NCI-H1105 treated with DMSO at 0.1 percent for 48 hours (cell line): ENCODE measurements around the gene LRFN5.
A peak's percentile ranks its signal among the peaks of the same experiment; 100 is the strongest.
"Not testable (repeated sequence)": the region's sequence is repeated elsewhere in the genome, so short reads cannot be mapped to it uniquely, and the experiment has no call there.

Source experiments
- DNase-seq: peaks from one replicate; lab custom pipeline; 2025; lab: John Stamatoyannopoulos, UW

Gene LRFN5

GRCh38 chr14:41606532-41607303, at the start of gene LRFN5:
Gene LRFN5, plus strand, starts transcription at chr14:41606876.
- DNase-seq = peak; percentile 91

- DNase-seq = peak; percentile 98
These were observed 48.2 kb upstream of the LRFN5 start for GRCh38 chr14:41558490-41558889.

DNA sequence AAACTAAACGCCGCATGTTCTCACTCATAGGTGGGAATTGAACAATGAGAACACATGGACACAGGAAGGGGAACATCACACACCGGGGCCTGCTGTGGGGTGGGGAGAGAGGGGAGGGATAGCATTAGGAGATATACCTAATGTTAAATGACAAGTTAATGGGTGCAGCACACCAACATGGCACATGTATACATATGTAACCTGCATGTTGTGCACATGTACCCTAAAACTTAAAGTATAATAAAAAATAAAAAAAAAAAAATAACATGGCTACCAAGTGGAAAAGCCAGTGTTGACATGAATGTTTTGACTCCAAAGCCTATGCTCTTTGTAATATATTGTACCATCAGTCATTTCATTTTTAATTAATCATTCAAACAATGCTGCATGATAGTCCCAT, 39.8 kb upstream of the LRFN5 start:
- not testable (repeated sequence) for DNase-seq

- no peak for DNase-seq
These were observed 37.7 kb upstream of the LRFN5 start for GRCh38 chr14:41568979-41569378.

- peak; percentile 98 for DNase-seq
These were observed 36.1 kb upstream of the LRFN5 start for GRCh38 chr14:41570415-41571155.

DNA sequence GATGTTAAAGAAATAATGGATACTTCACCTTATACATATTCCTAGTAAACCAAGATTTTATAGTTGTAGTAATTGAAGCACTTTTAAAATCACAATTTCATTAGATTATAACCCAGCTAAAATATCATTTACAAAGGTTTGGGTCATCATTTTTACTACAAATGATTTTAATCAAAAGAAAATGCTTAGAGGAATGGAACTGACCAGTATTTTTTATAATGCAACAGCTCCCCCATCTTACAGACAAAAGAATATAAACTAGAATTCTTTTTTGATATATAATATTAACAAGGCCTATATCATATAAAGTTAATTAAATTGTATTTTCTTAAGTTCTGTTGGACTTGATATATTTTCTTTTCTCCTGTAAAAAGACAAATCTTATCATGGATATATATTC, 20.4 kb upstream of the LRFN5 start:
- DNase-seq = peak; percentile 39

DNA sequence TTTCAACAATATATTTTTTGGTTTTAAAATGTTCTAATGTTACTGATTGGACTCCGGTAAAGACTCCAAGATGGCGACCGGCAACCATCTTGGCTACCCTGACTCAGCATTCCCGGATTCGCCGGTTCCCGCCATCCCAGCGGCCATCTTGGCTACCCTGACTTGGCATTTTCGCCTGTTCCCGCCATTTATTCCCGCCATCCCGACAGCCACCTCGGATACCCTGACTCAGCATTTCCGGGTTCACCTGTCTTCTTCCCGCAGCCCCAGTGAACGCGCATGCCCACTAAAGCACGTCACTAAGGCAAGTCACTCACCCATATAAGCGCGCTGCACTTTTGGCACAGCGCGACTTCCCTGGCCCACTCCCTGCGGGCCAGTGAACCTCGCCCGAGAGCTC, 9.0 kb upstream of the LRFN5 start:
- DNase-seq = no peak

GRCh38 chr14:41599805-41600385, 6.8 kb upstream of the LRFN5 start:
- DNase-seq = not testable (repeated sequence)

GRCh38 chr14:41604721-41605531, 1.8 kb upstream of the LRFN5 start:
- peak; percentile 94 for DNase-seq

- DNase-seq = peak; percentile 91
These were observed 960 bp upstream of the LRFN5 start for GRCh38 chr14:41605550-41606281.

- peak; percentile 91 for DNase-seq
These were observed 469 bp upstream of the LRFN5 start for GRCh38 chr14:41606282-41606531.

DNA sequence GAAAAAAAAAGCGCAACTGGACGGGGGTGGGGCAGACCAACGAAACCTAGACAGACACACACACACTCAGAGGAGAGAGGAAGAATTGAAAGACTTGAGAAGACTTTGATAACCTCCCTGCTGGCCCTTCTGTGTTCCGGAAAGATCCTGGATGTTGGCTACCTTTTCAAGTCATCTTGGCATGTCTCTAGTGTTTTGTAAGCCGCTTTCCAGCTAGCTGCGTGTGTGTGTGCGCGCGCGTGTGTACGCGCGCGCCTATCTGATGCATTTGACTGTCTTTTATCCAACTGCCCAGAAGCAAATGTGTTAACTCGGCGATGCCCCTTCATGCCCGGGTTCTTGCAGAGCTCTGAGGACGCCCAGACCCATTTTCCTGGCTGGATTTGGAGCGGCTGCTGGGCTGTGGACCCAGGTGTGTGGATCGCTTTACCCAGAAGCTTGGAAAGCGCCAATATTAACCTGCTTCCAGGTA, 664 bp downstream of the LRFN5 start:
- peak; percentile 83 for DNase-seq

GRCh38 chr14:41607966-41608663, 1.4 kb downstream of the LRFN5 start:
- peak; percentile 79 for DNase-seq

- peak; percentile 83 for DNase-seq
These were observed 2.2 kb downstream of the LRFN5 start for GRCh38 chr14:41608681-41609390.

GRCh38 chr14:41609704-41610183, 3.1 kb downstream of the LRFN5 start:
- DNase-seq = peak; percentile 95

- no peak for DNase-seq
These were observed 8.4 kb downstream of the LRFN5 start for GRCh38 chr14:41615011-41615595.

GRCh38 chr14:41623736-41624135, 17.1 kb downstream of the LRFN5 start:
- DNase-seq = no peak

- no peak for DNase-seq
These were observed 23.2 kb downstream of the LRFN5 start for GRCh38 chr14:41629876-41630275.

DNA sequence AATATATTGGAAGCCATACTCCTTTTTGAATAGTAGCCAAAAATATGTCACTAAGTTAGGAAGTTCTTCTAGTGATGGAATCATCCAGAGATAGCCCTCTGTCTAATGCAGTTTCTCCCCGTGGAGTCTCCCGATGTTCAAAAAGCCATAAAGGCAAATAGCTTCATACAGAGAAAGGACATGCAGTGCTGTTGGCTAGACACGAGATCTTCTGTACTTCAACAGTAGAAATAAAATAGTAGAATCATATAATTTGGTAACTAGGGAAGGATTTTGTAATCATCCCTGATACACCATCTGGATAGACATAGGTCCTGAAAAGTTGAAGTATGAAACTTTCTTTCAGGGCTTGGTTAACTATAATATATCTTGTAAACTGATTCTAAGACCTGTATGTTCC, 27.6 kb downstream of the LRFN5 start:
- no peak for DNase-seq
